ENCODE results near the gene TCF4.

Gene TCF4

DNA sequence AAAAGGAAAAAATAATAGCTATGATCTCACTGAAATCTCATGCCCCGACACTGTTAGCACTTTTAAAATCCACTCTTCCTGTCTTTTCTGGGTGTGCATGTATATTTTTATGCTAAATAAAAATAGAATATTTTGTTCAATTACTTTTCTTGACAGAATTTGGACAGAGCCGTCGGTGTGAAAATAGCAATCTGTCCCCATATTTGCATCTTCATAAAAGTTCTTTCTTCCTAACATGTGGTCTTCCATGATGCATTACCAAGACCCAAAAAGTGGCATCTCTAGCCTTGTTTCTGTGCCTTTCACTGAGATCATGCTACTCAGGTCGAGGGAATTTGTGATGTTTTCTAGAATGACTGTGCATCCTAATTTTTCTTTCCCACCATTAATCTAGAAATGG lies 329.9 kb downstream of the TCF4 start:
- no peaks in the 10 kb centered on the region for H3K9me3 ChIP-seq (ENCODE audit: insufficient read depth, low read depth, low read length)
- no peak overlapping the region for H3K9ac ChIP-seq (ENCODE audit: low read depth, low read length, poor library complexity, severe bottlenecking)
- no peaks in the 10 kb centered on the region for H3K9me2 ChIP-seq (replicated peaks; ENCODE audit: low read depth, low read length)
- no peaks in the 10 kb centered on the region for H3K4me1 ChIP-seq (ENCODE audit: insufficient read depth, low read length, poor library complexity, severe bottlenecking)
- TF ChIP-seq, protein P1, sequence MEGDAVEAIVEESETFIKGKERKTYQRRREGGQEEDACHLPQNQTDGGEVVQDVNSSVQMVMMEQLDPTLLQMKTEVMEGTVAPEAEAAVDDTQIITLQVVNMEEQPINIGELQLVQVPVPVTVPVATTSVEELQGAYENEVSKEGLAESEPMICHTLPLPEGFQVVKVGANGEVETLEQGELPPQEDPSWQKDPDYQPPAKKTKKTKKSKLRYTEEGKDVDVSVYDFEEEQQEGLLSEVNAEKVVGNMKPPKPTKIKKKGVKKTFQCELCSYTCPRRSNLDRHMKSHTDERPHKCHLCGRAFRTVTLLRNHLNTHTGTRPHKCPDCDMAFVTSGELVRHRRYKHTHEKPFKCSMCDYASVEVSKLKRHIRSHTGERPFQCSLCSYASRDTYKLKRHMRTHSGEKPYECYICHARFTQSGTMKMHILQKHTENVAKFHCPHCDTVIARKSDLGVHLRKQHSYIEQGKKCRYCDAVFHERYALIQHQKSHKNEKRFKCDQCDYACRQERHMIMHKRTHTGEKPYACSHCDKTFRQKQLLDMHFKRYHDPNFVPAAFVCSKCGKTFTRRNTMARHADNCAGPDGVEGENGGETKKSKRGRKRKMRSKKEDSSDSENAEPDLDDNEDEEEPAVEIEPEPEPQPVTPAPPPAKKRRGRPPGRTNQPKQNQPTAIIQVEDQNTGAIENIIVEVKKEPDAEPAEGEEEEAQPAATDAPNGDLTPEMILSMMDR (conservative IDR thresholded peaks at IDR 0.05; ENCODE audit: low read length) = no peak
- TF ChIP-seq EZH2phosphoT487 (IDR thresholded peaks at IDR 0.05; ENCODE audit: borderline replicate concordance) = no peak
- H3K4me2 ChIP-seq (ENCODE audit: low read depth, low read length, poor library complexity, severe bottlenecking) = no peak overlapping the region
- no peak overlapping the region for H2AFZ ChIP-seq (ENCODE audit: low read length)
- no peaks in the 10 kb centered on the region for H4K20me1 ChIP-seq (ENCODE audit: insufficient read depth, low read length, poor library complexity, severe bottlenecking)
- no peaks in the 10 kb centered on the region for H3F3A ChIP-seq (ENCODE audit: low read depth)
- H3K79me2 ChIP-seq (ENCODE audit: insufficient read depth, low read length) = no peaks in the 10 kb centered on the region
- H3K36me3 ChIP-seq (ENCODE audit: insufficient read depth, low read length) = peaks cover 28% of the 10 kb centered on the region; the same call in 1 of the 2 replicates
- H3K27me3 ChIP-seq (ENCODE audit: insufficient read depth, low read length, poor library complexity, severe bottlenecking) = no peaks in the 10 kb centered on the region
- H3K4me3 ChIP-seq (ENCODE audit: low read length, poor library complexity, severe bottlenecking) = no peak overlapping the region

DNA sequence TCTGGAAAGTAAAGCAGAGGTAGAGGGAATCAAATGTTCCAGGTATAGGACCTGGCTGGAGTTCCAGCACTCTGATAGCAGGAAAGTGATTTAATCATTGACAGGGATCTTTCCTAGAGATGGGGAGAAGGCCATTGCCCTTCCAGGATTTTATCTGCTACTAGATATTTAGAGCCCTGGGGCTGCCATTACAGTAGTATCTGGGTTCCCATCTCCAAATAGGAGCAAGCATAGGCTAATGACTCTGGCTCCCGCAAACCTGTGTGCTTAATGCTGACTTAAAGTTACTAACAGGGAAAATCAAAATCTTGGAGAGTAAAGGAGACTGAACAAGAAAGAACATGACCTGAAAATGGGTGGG lies 331.1 kb downstream of the TCF4 start:
- no peak overlapping the region for H3K9ac ChIP-seq (ENCODE audit: low read depth, low read length, poor library complexity, severe bottlenecking)
- H3K4me1 ChIP-seq (ENCODE audit: insufficient read depth, low read length, poor library complexity, severe bottlenecking) = no peaks in the 10 kb centered on the region
- no peaks in the 10 kb centered on the region for H3K79me2 ChIP-seq (ENCODE audit: insufficient read depth, low read length)
- no peaks in the 10 kb centered on the region for H3K9me3 ChIP-seq (ENCODE audit: insufficient read depth, low read depth, low read length)
- H3F3A ChIP-seq (ENCODE audit: low read depth) = no peaks in the 10 kb centered on the region
- no peak overlapping the region for H3K4me2 ChIP-seq (ENCODE audit: low read depth, low read length, poor library complexity, severe bottlenecking)
- peaks cover 29% of the 10 kb centered on the region; the same call in 1 of the 2 replicates for H3K36me3 ChIP-seq (ENCODE audit: insufficient read depth, low read length)
- no peak overlapping the region for H3K4me3 ChIP-seq (ENCODE audit: low read length, poor library complexity, severe bottlenecking)
- H3K9me2 ChIP-seq (replicated peaks; ENCODE audit: low read depth, low read length) = no peaks in the 10 kb centered on the region
- TF ChIP-seq, protein P1 (conservative IDR thresholded peaks at IDR 0.05; ENCODE audit: low read length) = no peak
- TF ChIP-seq EZH2phosphoT487 (IDR thresholded peaks at IDR 0.05; ENCODE audit: borderline replicate concordance) = no peak
- H2AFZ ChIP-seq (ENCODE audit: low read length) = no peak overlapping the region
- no peaks in the 10 kb centered on the region for H3K27me3 ChIP-seq (ENCODE audit: insufficient read depth, low read length, poor library complexity, severe bottlenecking)
- no peaks in the 10 kb centered on the region for H4K20me1 ChIP-seq (ENCODE audit: insufficient read depth, low read length, poor library complexity, severe bottlenecking)

DNA sequence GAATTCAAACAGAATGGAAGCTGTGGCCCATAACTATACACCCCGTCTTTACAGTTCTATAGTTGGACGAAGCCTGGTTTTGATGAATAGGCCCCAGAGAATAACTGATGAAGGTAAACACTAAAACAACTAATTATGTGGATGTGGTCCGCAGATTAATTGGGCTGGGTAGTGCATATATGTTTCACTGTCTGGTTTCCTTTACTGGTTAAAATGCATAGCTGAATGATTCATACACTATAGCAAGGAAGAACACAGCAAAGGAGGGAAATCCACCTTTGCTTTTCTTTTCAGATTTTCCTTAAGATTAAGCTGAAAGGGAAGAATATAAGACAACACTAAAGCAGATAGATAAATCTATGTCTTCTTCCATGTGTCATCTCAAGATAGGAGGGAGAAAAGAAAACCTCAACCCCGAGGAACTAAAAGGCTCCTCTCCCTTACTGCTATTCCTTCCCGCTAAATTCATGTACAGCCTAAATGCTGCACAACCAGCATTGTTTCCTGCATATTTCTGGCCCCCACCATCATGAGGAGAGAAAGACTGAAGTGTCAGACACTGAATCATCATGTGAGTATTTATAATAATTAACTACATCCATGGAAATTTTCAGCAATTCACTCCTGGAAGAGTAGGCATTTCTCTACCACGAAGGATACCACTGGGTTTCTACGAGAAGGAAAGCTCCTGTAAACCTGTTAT lies 331.6 kb downstream of the TCF4 start:
- TF ChIP-seq, protein P1 (conservative IDR thresholded peaks at IDR 0.05; ENCODE audit: low read length) = no peak
- Histone ChIP-seq H3K9ac (ENCODE audit: low read depth, low read length, poor library complexity, severe bottlenecking) (no peak overlapping the region), H3K4me2 (ENCODE audit: low read depth, low read length, poor library complexity, severe bottlenecking) (no peak overlapping the region), H2AFZ (ENCODE audit: low read length) (no peak overlapping the region), H3K4me3 (ENCODE audit: low read length, poor library complexity, severe bottlenecking) (no peak overlapping the region), H3K9me2 (replicated peaks; ENCODE audit: low read depth, low read length) (no peaks in the 10 kb centered on the region), H3K4me1 (ENCODE audit: insufficient read depth, low read length, poor library complexity, severe bottlenecking) (no peaks in the 10 kb centered on the region), H3K27me3 (ENCODE audit: insufficient read depth, low read length, poor library complexity, severe bottlenecking) (no peaks in the 10 kb centered on the region), H3F3A (ENCODE audit: low read depth) (no peaks in the 10 kb centered on the region), H3K36me3 (ENCODE audit: insufficient read depth, low read length) (peaks cover 29% of the 10 kb centered on the region; the same call in 1 of the 2 replicates), H4K20me1 (ENCODE audit: insufficient read depth, low read length, poor library complexity, severe bottlenecking) (no peaks in the 10 kb centered on the region), H3K79me2 (ENCODE audit: insufficient read depth, low read length) (no peaks in the 10 kb centered on the region), H3K9me3 (ENCODE audit: insufficient read depth, low read depth, low read length) (no peaks in the 10 kb centered on the region)

Data from Loucy (cell line).